ENCODE data around the gene CD4.

Gene CD4

DNA sequence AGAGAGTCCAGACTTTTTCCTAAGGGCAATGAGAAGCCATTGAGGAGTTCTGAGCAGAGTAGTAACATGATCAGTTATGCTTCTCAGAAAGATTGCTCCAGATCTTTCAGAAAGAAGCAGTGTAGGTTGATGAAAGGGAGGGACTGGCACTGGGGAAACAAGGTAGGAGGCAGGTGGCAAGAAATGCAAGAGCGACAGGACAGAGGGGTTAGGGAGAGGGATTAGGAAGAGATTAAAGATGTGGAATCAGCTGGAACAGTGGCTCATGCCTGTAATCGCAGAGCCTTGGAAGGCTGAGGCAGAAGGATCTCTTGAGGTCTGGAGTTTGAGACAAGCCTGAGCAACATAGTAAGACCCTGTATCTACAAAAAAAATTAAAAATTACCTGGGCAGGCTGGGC, 58.3 kb downstream of the CD4 start:
- Mint-ChIP-seq H3K36me3 (peaks cover 4% of the 10 kb centered on the region), H3K27me3 (no peaks in the 10 kb centered on the region), H3K9me3 (ENCODE audit: low read depth) (no peaks in the 10 kb centered on the region), H3K27ac (no peak overlapping the region), H3K4me3 (no peak overlapping the region), H3K4me1 (ENCODE audit: low read depth) (peaks cover 5% of the 10 kb centered on the region)

DNA sequence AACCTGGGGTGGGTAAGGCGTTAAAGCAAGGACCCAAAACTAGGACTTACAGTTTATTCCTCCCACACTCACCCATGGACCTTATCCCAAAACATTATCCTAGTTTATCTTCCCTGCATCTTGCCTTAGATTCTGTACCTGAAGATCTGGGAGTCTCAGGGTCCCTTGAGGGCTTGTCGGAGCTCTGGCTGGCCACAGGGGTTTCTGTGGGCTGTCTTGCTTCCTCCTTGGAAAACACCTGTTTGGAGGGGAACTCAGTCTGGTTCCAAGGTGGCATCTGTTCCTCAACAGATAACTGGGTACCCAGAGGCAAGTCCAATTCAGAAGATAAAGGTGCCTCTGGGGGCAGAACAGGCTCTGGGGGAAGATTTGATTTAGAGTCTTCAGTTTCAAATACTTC, 60.1 kb downstream of the CD4 start:
- Mint-ChIP-seq H3K36me3 (peaks cover 4% of the 10 kb centered on the region), H3K27me3 (no peaks in the 10 kb centered on the region), H3K9me3 (ENCODE audit: low read depth) (no peaks in the 10 kb centered on the region), H3K27ac (no peak overlapping the region), H3K4me1 (ENCODE audit: low read depth) (peaks cover 16% of the 10 kb centered on the region), H3K4me3 (peak overlapping the region; percentile 61)

- H3K4me3 Mint-ChIP-seq, result peak overlapping the region; percentile 61
- peaks cover 16% of the 10 kb centered on the region for H3K4me1 Mint-ChIP-seq (ENCODE audit: low read depth)
- no peaks in the 10 kb centered on the region for H3K36me3 Mint-ChIP-seq
- H3K27ac Mint-ChIP-seq, result no peak overlapping the region
- H3K27me3 Mint-ChIP-seq, result no peaks in the 10 kb centered on the region
- no peaks in the 10 kb centered on the region for H3K9me3 Mint-ChIP-seq (ENCODE audit: low read depth)
These were observed 60.7 kb downstream of the CD4 start for GRCh38 chr12:6849976-6850560.

- Mint-ChIP-seq H3K27me3 (no peaks in the 10 kb centered on the region), H3K4me1 (ENCODE audit: low read depth) (peaks cover 16% of the 10 kb centered on the region), H3K36me3 (no peaks in the 10 kb centered on the region), H3K27ac (peak overlapping the region; percentile 100), H3K9me3 (ENCODE audit: low read depth) (no peaks in the 10 kb centered on the region), H3K4me3 (no peak overlapping the region)
These were observed 61.4 kb downstream of the CD4 start for GRCh38 chr12:6850796-6851152.

DNA sequence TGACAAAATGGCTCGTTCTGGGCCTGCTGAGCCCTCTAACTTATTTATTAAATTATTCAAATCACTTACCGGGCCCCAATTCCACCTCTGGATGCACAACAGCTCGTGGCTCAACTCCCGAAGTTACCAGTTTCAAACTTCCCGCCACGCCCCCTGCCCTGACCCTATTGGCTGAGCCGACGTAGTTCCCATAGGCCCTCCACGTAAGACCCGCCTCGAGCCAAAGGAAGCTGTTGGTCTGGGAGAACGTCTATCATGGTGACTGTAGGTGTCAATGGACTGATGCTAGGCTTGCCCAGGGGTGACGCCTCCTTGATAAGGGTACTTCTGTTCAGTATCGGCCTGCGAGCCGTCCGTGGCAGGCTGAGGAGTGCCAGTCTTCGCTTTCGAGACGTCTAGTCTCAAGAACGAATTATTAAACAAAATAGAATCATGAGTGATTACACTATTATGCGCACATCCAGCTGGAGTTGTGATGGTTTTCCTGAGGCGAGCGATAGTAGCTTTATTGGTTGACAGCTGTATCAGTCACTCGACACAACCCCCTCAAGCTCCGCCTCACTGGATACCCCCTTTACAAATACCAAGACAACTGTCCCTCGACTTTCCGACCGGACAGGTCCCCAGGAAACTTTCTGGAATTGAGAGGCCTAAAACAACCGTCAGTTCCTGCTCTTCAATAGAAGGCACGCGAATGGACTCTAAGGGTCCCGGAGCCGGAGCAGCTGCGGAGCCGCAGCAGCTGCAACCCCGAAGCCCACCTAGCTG, 62.0 kb downstream of the CD4 start, which contains the start of gene CDCA3:
CDCA3 (minus strand) TSS at position 134 of the 768 bp plus-strand sequence. CDS start 334 bp downstream, outside the sequence.
- H3K4me1 Mint-ChIP-seq (ENCODE audit: low read depth), result peaks cover 16% of the 10 kb centered on the region
- peak within 1 kb of the TSS; percentile 100 for H3K27ac Mint-ChIP-seq
- no peaks in the 10 kb centered on the region for H3K9me3 Mint-ChIP-seq (ENCODE audit: low read depth)
- H3K27me3 Mint-ChIP-seq, result no peaks in the 10 kb centered on the region
- no peaks in the 10 kb centered on the region for H3K36me3 Mint-ChIP-seq
- peak within 1 kb of the TSS; percentile 99 for H3K4me3 Mint-ChIP-seq

GRCh38 chr12:6851921-6852650, 62.8 kb downstream of the CD4 start, which contains the start of gene USP5:
USP5 (plus strand) TSS chr12:6852150; CDS start chr12:6852180, 30 bp downstream.
- H3K4me3 Mint-ChIP-seq, result peak within 1 kb of the TSS; percentile 99
- H3K4me1 Mint-ChIP-seq (ENCODE audit: low read depth), result peaks cover 16% of the 10 kb centered on the region
- H3K27ac Mint-ChIP-seq, result peak within 1 kb of the TSS; percentile 100
- H3K36me3 Mint-ChIP-seq, result no peaks in the 10 kb centered on the region
- no peaks in the 10 kb centered on the region for H3K9me3 Mint-ChIP-seq (ENCODE audit: low read depth)
- H3K27me3 Mint-ChIP-seq, result no peaks in the 10 kb centered on the region

DNA sequence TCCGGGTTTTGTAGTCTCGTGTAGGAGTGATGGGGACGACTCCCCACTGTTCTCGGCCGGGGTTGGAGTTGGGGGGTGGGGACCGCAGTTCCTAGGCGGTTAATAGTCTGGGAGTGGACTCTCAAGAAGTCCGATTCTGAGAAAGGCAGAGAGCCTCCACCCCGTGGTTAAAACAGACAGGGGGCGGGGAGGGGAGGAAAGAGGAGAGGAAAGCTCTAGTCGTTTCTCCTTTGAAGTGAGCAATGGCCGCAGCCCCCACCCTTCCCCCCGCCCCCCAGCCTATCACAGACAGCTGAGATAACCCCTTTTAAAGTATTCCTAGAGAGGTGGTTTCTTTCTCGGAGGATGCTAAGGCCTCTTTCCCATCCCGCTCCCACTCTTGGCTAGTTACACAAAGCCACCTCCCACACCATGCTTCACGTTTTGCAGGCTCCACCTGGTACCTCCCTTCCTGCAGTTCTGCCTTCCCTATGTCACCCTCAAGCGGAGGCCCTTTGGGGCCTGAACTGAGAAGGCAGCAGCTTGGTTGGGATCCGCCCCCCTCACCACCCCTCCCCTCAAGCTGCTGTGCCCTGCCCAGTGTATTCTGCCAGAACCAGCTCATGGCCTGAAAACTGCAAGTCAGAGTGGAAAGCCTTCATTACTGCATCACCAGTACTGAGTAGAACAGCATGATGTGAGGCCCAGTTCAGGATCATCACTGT, 63.5 kb downstream of the CD4 start:
- Mint-ChIP-seq H3K36me3 (no peaks in the 10 kb centered on the region), H3K9me3 (ENCODE audit: low read depth) (no peaks in the 10 kb centered on the region), H3K27me3 (no peaks in the 10 kb centered on the region), H3K4me3 (peak overlapping the region; percentile 99), H3K27ac (peak overlapping the region; percentile 100), H3K4me1 (ENCODE audit: low read depth) (peaks cover 16% of the 10 kb centered on the region)

DNA sequence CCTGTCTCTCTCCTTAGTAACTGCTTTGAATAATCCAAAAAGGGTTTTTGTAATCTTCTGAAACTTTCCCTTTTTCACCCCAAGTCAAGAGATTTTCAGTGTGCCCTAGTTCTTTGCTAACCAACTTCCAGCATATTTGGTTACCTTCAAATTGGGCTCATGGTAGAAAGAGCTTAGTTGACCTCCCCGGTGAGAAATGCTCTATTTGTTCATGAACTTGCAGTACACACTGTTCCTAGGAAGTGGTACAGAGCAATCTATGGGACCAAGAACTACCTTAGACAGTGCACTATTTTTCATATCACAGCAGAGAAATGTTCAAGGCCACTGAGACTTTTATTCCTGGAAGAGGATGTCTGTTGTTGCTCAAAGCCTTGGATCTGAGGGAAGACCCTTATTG, 64.3 kb downstream of the CD4 start:
- H3K4me1 Mint-ChIP-seq (ENCODE audit: low read depth), result peaks cover 16% of the 10 kb centered on the region
- H3K4me3 Mint-ChIP-seq, result peak overlapping the region; percentile 99
- no peaks in the 10 kb centered on the region for H3K9me3 Mint-ChIP-seq (ENCODE audit: low read depth)
- H3K27me3 Mint-ChIP-seq, result no peaks in the 10 kb centered on the region
- peak overlapping the region; percentile 100 for H3K27ac Mint-ChIP-seq
- no peaks in the 10 kb centered on the region for H3K36me3 Mint-ChIP-seq

DNA sequence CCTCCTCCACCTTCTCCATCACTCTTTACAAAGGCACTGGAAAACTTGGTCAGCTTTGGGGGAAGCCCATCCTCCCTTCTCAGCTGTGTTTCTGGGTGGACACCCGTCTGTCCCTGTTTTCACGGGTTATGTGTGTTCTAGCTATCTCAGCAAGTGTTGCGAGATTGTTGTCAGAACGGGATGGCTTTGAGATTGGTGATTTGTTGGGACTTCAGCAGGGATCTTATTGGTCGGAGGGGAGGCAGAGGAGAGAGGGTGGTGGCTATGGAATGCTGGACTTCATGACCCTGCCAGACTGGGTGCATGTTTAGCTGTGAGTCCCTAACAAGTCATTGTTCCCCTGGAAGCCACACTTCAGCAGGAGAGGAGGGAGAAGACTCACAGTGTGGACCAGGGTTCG, 64.7 kb downstream of the CD4 start:
- Mint-ChIP-seq H3K4me3 (peak overlapping the region; percentile 99), H3K36me3 (no peaks in the 10 kb centered on the region), H3K27me3 (no peaks in the 10 kb centered on the region), H3K9me3 (ENCODE audit: low read depth) (no peaks in the 10 kb centered on the region), H3K27ac (peak overlapping the region; percentile 100), H3K4me1 (ENCODE audit: low read depth) (peaks cover 16% of the 10 kb centered on the region)

- no peaks in the 10 kb centered on the region for H3K27me3 Mint-ChIP-seq
- no peaks in the 10 kb centered on the region for H3K9me3 Mint-ChIP-seq (ENCODE audit: low read depth)
- H3K36me3 Mint-ChIP-seq, result peaks cover under 1% of the 10 kb centered on the region
- peak overlapping the region; percentile 46 for H3K27ac Mint-ChIP-seq
- no peak overlapping the region for H3K4me3 Mint-ChIP-seq
- H3K4me1 Mint-ChIP-seq (ENCODE audit: low read depth), result peaks cover 16% of the 10 kb centered on the region
These were observed 66.0 kb downstream of the CD4 start for GRCh38 chr12:6855322-6855721.

DNA sequence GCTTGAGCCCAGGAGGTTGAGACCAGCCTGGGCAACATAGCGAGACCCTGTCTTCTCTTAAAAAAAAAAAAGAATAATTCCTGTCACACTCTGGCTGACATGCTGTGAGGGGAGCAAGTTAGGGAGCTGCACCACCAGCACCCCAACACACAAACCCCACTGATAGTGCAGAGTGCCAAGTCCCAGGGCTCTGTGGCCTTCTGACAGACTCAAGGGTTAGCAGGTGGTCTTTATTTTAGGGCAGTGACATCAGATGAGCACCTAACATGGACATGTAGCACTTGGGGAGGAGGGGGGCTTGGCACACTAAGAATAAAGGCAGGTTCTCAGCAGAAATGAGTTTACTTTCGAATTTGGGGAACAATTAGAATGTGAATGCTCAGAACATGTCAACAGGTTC, 69.5 kb downstream of the CD4 start:
- Mint-ChIP-seq H3K4me1 (ENCODE audit: low read depth) (peaks cover 5% of the 10 kb centered on the region), H3K4me3 (no peak overlapping the region), H3K27me3 (no peaks in the 10 kb centered on the region), H3K36me3 (peaks cover 6% of the 10 kb centered on the region), H3K27ac (no peak overlapping the region), H3K9me3 (ENCODE audit: low read depth) (no peaks in the 10 kb centered on the region)

- no peak overlapping the region for H3K4me3 Mint-ChIP-seq
- peaks cover 6% of the 10 kb centered on the region for H3K36me3 Mint-ChIP-seq
- no peaks in the 10 kb centered on the region for H3K9me3 Mint-ChIP-seq (ENCODE audit: low read depth)
- H3K27ac Mint-ChIP-seq, result no peak overlapping the region
- H3K4me1 Mint-ChIP-seq (ENCODE audit: low read depth), result no peaks in the 10 kb centered on the region
- no peaks in the 10 kb centered on the region for H3K27me3 Mint-ChIP-seq
These were observed 70.8 kb downstream of the CD4 start for GRCh38 chr12:6860116-6860515.

DNA sequence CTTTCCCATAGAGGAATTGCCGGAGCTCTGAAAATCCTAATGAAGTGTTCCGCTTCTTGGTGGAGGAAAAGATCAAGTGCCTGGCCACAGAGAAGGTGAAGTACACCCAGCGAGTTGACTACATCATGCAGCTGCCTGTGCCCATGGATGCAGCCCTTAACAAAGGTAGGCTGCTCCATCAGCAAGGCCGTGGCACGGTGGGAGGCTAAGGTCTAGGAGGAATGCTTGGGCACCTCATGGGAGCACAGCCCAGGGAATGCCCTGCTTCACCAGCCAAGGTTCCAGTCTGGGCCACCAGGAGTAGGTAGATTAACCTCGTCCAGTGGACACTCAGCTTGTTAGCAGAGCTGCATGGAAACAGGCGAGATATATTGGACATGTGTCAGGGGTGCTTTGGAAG, 71.6 kb downstream of the CD4 start:
- Mint-ChIP-seq H3K9me3 (ENCODE audit: low read depth) (no peaks in the 10 kb centered on the region), H3K4me3 (no peak overlapping the region), H3K27ac (no peak overlapping the region), H3K4me1 (ENCODE audit: low read depth) (peaks cover 5% of the 10 kb centered on the region), H3K36me3 (peaks cover 6% of the 10 kb centered on the region), H3K27me3 (no peaks in the 10 kb centered on the region)

GRCh38 chr12:6861391-6861790, 72.1 kb downstream of the CD4 start:
- no peak overlapping the region for H3K4me3 Mint-ChIP-seq
- peaks cover 8% of the 10 kb centered on the region for H3K4me1 Mint-ChIP-seq (ENCODE audit: low read depth)
- no peaks in the 10 kb centered on the region for H3K9me3 Mint-ChIP-seq (ENCODE audit: low read depth)
- peaks cover 6% of the 10 kb centered on the region for H3K36me3 Mint-ChIP-seq
- no peak overlapping the region for H3K27ac Mint-ChIP-seq
- no peaks in the 10 kb centered on the region for H3K27me3 Mint-ChIP-seq

DNA sequence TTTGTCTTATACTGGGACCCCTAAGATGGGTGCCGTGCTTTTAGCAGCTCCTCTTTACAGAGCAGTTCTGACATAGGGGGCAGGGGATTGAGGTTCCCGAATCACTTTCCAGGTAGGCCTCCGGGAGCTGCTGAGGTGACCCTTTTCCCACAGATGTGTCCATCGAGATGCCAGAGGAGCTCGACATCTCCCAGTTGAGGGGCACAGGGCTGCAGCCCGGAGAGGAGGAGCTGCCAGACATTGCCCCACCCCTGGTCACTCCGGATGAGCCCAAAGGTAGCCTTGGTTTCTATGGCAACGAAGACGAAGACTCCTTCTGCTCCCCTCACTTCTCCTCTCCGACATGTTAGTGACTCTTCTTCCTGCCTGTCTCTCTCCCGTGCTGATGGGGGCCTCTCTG, 73.7 kb downstream of the CD4 start:
- H3K27ac Mint-ChIP-seq, result no peak overlapping the region

More for the DNA sequence above, 73.7 kb downstream of the CD4 start:
- Mint-ChIP-seq H3K9me3 (ENCODE audit: low read depth) (no peaks in the 10 kb centered on the region), H3K4me1 (ENCODE audit: low read depth) (peaks cover 15% of the 10 kb centered on the region), H3K4me3 (no peak overlapping the region), H3K27me3 (no peaks in the 10 kb centered on the region), H3K36me3 (peaks cover 6% of the 10 kb centered on the region)
